HepG2 (cell line): ENCODE results near the gene KLHL21. TPM values are rescaled to one million over a fixed set of nuclear protein-coding genes. Genes with fewer than 3 reads are reported as not detected.
A peak's percentile ranks its signal among the peaks of the same experiment; 100 is the strongest.

Source experiments
- ARID2 ChIP-seq: sonication (generic); formaldehyde crosslinking; IDR thresholded peaks from 2 replicates; pipeline ENCODE4 v1.8.1; 2022; ENCODE audit warnings: mild to moderate bottlenecking, missing genetic modification reagents, borderline replicate concordance
- EED ChIP-seq: sonication (generic); formaldehyde crosslinking; IDR thresholded peaks from 2 replicates; pipeline ENCODE4 v1.5.0; 2020; ENCODE audit warnings: mild to moderate bottlenecking, missing genetic modification reagents
- FIP1L1 ChIP-seq: fragments of 200-400 bp; formaldehyde crosslinking; IDR thresholded peaks from 2 replicates; pipeline ENCODE4 v1.6.1; 2018; ENCODE audit warnings: low read depth, mild to moderate bottlenecking, low read length, moderate library complexity, borderline replicate concordance; ENCODE audit not compliant: insufficient read depth
- JUNB ChIP-seq: sonication (generic); formaldehyde crosslinking; IDR thresholded peaks from 2 replicates; pipeline ENCODE4 v1.8.0; 2022; ENCODE audit warnings: missing genetic modification reagents, mild to moderate bottlenecking, borderline replicate concordance
- RAD51 ChIP-seq: fragments of 450-650 bp; IDR thresholded peaks from 2 replicates; pipeline ENCODE4 v1.6.1; 2016; ENCODE audit warnings: borderline replicate concordance
- SIN3B ChIP-seq: fragments of 150-350 bp; IDR thresholded peaks from 2 replicates; pipeline ENCODE4 v1.6.1; 2014; ENCODE audit warnings: low read length
- SMARCE1 ChIP-seq: fragments of 450-650 bp; IDR thresholded peaks from 2 replicates; pipeline ENCODE4 v1.6.1; 2017; ENCODE audit warnings: borderline replicate concordance
- SMC3 ChIP-seq: IDR thresholded peaks from 2 replicates; pipeline ENCODE4 v1.6.1; 2011; ENCODE audit warnings: low read length, improper control_type of control experiment
- ZBTB4 ChIP-seq: sonication (generic); formaldehyde crosslinking; IDR thresholded peaks from 2 replicates; pipeline ENCODE4 v1.4.0; 2020; ENCODE audit warnings: missing genetic modification reagents, mild to moderate bottlenecking, borderline replicate concordance
- ZNF142 ChIP-seq: sonication (generic); formaldehyde crosslinking; IDR thresholded peaks from 2 replicates; pipeline ENCODE4 v1.4.0; 2020; ENCODE audit warnings: missing genetic modification reagents
- ZNF563 ChIP-seq: sonication (generic); formaldehyde crosslinking; IDR thresholded peaks from 2 replicates; pipeline ENCODE4 v1.8.0; 2022; ENCODE audit warnings: mild to moderate bottlenecking, moderate library complexity, missing genetic modification reagents
- ZNF772 ChIP-seq: sonication (generic); formaldehyde crosslinking; IDR thresholded peaks from 2 replicates; pipeline ENCODE4 v1.5.0; 2020; ENCODE audit warnings: mild to moderate bottlenecking, missing genetic modification reagents
- ZNF879 ChIP-seq: sonication (generic); formaldehyde crosslinking; IDR thresholded peaks from 2 replicates; pipeline ENCODE4 v1.8.1; 2023; ENCODE audit warnings: missing genetic modification reagents
- polyA plus RNA-seq, 8 experiments: library from polyadenylated mRNA; depleted of rRNA in 3 of 8; stranded (reverse) in 7 of 8; unstranded in 1 of 8; fragments of >200 nt; fragmentation: Illumina TruSeq in 4 of 8; extraction: Trizol in 4 of 8; gene quantifications; 2 replicates each; pipeline versions ENCODE4 v1.2.1 to v1.2.3, GENCODE V29; 2011 to 2016; ENCODE audit warnings: low read depth in 4 of 8, missing spikeins in 1 of 8, mixed read lengths in 1 of 8; ENCODE audit not compliant: insufficient read depth in 1 of 8
- total RNA-seq, 5 experiments: library from RNA; depleted of rRNA; stranded (reverse); fragments of >200 nt; fragmentation: Illumina TruSeq; extraction: Trizol; gene quantifications; 2 replicates each; pipeline ENCODE4 v1.2.3, GENCODE V29; 2016; ENCODE audit warnings: low read depth in 1 of 5
- TF ChIP-seq, protein P1 (sequence below): sonication (generic); formaldehyde crosslinking; IDR thresholded peaks from 2 replicates; pipeline ENCODE4 v1.4.0; 2020; ENCODE audit warnings: missing genetic modification reagents
- TF ChIP-seq, protein P2 (sequence below): sonication (generic); formaldehyde crosslinking; IDR thresholded peaks from 2 replicates; pipeline ENCODE4 v1.4.0; 2020; ENCODE audit warnings: missing genetic modification reagents
- TF ChIP-seq, protein P3 (sequence below): sonication (generic); formaldehyde crosslinking; conservative IDR thresholded peaks from 2 replicates; pipeline ENCODE4 v1.8.0; 2022; ENCODE audit warnings: missing genetic modification reagents

Gene KLHL21
- total and polyA plus RNA-seq, 2 of the 13 experiments (the other 11 are each of a cell fraction or from before 2014, with no cell fraction given): 14.8 to 25.0 TPM

DNA sequence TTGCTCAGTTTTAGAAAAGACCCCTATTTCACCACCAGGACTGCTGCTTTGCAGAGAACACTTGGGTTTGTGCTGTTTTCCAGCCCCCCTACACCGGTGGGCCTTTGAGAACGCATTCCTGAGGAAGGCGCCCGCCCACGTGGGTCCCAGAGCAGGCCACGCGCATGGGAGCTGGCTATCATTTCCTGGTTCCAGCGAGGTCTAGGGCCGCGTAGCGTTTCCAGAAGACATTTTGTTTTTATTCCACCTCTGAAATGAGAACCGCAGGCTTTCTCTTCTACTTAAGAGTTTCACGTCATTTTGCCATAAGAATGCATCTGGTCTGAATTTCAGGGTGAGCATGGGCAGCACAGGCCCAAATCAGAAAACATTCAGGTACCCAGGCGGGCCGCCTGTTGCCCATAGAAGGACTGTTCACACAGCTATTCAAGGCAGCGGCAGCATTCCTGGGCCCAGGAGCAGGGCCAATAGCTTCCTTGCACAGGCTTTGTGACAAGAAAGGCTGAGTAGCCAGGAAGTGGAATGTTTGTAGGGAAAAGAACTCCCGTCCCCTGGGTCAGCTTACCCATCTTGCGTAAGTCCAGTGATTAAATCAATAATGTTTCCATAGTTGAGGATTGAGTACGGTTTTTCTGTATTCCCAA is 1.4 kb upstream of the KLHL21 start (continued):
- TF ChIP-seq FIP1L1 (no peak), JUNB (CRISPR knock-in tag) (no peak), ZNF563 (CRISPR knock-in tag) (0 out of 2 replicates have a peak, but pooled peaks have one; percentile 10), EED (CRISPR knock-in tag) (no peak), SMC3 (no peak), ZNF142 (CRISPR knock-in tag) (peak; percentile 55; the same call in 1 of the 2 replicates), ARID2 (CRISPR knock-in tag) (peak; percentile 84; the same call in 1 of the 2 replicates), ZNF879 (CRISPR knock-in tag) (0 out of 2 replicates have a peak, but pooled peaks have one; percentile 15), ZBTB4 (CRISPR knock-in tag) (no peak), ZNF772 (CRISPR knock-in tag) (no peak), SMARCE1 (no peak), SIN3B (no peak), RAD51 (no peak)
- TF ChIP-seq, protein P1, sequence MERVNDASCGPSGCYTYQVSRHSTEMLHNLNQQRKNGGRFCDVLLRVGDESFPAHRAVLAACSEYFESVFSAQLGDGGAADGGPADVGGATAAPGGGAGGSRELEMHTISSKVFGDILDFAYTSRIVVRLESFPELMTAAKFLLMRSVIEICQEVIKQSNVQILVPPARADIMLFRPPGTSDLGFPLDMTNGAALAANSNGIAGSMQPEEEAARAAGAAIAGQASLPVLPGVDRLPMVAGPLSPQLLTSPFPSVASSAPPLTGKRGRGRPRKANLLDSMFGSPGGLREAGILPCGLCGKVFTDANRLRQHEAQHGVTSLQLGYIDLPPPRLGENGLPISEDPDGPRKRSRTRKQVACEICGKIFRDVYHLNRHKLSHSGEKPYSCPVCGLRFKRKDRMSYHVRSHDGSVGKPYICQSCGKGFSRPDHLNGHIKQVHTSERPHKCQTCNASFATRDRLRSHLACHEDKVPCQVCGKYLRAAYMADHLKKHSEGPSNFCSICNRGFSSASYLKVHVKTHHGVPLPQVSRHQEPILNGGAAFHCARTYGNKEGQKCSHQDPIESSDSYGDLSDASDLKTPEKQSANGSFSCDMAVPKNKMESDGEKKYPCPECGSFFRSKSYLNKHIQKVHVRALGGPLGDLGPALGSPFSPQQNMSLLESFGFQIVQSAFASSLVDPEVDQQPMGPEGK: 0 out of 2 replicates have a peak, but pooled peaks have one; percentile 48
- TF ChIP-seq, protein P2, sequence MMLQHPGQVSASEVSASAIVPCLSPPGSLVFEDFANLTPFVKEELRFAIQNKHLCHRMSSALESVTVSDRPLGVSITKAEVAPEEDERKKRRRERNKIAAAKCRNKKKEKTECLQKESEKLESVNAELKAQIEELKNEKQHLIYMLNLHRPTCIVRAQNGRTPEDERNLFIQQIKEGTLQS (CRISPR knock-in tag): no peak
- TF ChIP-seq, protein P3, sequence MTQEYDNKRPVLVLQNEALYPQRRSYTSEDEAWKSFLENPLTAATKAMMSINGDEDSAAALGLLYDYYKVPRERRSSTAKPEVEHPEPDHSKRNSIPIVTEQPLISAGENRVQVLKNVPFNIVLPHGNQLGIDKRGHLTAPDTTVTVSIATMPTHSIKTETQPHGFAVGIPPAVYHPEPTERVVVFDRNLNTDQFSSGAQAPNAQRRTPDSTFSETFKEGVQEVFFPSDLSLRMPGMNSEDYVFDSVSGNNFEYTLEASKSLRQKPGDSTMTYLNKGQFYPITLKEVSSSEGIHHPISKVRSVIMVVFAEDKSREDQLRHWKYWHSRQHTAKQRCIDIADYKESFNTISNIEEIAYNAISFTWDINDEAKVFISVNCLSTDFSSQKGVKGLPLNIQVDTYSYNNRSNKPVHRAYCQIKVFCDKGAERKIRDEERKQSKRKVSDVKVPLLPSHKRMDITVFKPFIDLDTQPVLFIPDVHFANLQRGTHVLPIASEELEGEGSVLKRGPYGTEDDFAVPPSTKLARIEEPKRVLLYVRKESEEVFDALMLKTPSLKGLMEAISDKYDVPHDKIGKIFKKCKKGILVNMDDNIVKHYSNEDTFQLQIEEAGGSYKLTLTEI (CRISPR knock-in tag): no peak
